ENCODE measurements around the gene CNTNAP4.

CNTNAP4 gene

DNA sequence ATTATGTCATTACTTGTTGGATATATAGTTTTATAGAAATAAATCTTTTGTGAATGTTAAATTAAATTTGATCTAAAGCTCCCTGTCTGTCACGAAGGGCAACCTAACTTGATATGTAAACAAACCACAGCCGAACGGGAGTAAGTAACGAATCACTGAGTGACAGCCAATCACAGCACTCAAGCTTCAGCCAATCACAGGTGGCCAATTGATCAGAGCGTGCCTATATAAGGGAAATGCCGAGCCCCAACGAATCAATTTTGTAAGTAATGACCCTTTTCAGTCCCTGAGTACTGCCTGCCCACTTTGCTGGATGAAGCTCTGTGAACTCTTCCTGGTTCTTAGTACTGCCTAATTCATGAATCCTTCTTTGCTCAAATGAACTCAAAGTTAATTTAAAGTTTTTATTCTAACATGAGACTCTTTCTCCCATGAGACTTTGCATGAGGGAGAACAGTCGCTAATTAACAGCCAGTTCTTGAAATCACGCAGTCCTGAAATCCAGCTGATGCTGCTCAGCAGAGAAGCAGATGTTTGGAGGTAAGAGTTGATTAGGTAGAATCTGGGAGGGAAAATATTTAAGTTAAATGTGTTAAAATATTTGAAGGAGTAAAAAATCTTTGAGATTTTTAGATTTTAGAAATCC is 302.2 kb downstream of the CNTNAP4 start:
- TF ChIP-seq, protein P1, sequence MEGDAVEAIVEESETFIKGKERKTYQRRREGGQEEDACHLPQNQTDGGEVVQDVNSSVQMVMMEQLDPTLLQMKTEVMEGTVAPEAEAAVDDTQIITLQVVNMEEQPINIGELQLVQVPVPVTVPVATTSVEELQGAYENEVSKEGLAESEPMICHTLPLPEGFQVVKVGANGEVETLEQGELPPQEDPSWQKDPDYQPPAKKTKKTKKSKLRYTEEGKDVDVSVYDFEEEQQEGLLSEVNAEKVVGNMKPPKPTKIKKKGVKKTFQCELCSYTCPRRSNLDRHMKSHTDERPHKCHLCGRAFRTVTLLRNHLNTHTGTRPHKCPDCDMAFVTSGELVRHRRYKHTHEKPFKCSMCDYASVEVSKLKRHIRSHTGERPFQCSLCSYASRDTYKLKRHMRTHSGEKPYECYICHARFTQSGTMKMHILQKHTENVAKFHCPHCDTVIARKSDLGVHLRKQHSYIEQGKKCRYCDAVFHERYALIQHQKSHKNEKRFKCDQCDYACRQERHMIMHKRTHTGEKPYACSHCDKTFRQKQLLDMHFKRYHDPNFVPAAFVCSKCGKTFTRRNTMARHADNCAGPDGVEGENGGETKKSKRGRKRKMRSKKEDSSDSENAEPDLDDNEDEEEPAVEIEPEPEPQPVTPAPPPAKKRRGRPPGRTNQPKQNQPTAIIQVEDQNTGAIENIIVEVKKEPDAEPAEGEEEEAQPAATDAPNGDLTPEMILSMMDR (IDR thresholded peaks at IDR 0.05; ENCODE audit: low read depth, low read length): no peak
- H3K4me3 ChIP-seq (ENCODE audit: low read depth, low read length): no peak overlapping the region
- no peaks in the 10 kb centered on the region for H3K9me3 ChIP-seq
- DNase-seq: no peak
- peaks cover 6% of the 10 kb centered on the region for H3K4me1 ChIP-seq
- H3K36me3 ChIP-seq: no peaks in the 10 kb centered on the region
- no peaks in the 10 kb centered on the region for H3K27me3 ChIP-seq

GRCh38 chr16:76583466-76583865 is 306.3 kb downstream of the CNTNAP4 start:
- no peaks in the 10 kb centered on the region for H3K27me3 ChIP-seq
- TF ChIP-seq, protein P1 (IDR thresholded peaks at IDR 0.05; ENCODE audit: low read depth, low read length): no peak
- H3K9me3 ChIP-seq: no peaks in the 10 kb centered on the region
- peak overlapping the region; percentile 45 for H3K4me3 ChIP-seq (ENCODE audit: low read depth, low read length)
- DNase-seq: peak; percentile 87
- H3K4me1 ChIP-seq: peaks cover 21% of the 10 kb centered on the region
- no peaks in the 10 kb centered on the region for H3K36me3 ChIP-seq

DNA sequence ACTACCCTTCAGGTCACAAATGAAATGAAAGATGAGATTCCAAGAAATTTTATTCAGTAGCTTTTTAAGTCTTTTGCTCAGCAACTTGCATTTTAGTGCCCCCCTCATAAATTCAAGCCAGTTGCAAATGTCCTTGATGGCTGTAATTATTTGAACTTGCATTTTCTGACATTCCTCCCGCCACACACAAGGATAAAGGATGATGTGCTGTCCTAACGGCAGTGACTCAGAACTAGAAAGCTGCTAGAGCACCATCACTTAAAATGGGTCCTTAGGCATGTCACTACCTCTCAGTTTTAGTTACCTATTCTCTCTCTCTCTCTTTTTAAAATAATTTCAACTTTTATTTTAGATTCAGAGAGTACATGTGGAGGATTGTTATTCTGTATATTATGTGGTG is 306.7 kb downstream of the CNTNAP4 start:
- peaks cover 21% of the 10 kb centered on the region for H3K4me1 ChIP-seq
- H3K36me3 ChIP-seq: no peaks in the 10 kb centered on the region
- H3K9me3 ChIP-seq: no peaks in the 10 kb centered on the region
- peak overlapping the region; percentile 45 for H3K4me3 ChIP-seq (ENCODE audit: low read depth, low read length)
- peak; percentile 20 for DNase-seq
- TF ChIP-seq, protein P1 (IDR thresholded peaks at IDR 0.05; ENCODE audit: low read depth, low read length): no peak
- H3K27me3 ChIP-seq: no peaks in the 10 kb centered on the region

DNA sequence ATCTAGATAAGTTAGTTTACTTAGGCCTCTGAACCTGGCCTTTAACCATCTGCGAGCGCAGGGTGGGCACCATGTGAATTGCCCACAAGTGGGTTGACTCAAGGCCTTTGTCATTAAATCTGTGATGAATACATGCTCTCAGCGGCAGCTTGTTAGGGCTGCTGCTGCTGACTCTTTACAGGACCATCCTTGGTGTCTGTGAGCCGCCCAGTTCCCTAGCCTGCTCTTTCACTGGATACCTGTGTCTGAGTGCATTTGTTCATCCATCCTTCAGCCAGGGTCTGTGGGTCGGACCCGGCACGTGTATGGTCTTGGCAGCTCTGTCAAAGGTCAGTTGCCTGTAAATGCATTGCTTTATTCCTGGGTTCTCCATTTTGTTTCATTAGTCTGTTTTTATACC is 321.3 kb downstream of the CNTNAP4 start:
- TF ChIP-seq, protein P1 (IDR thresholded peaks at IDR 0.05; ENCODE audit: low read depth, low read length): no peak
- no peaks in the 10 kb centered on the region for H3K27me3 ChIP-seq
- no peaks in the 10 kb centered on the region for H3K4me1 ChIP-seq
- no peak for DNase-seq
- no peaks in the 10 kb centered on the region for H3K9me3 ChIP-seq
- no peaks in the 10 kb centered on the region for H3K36me3 ChIP-seq
- no peak overlapping the region for H3K4me3 ChIP-seq (ENCODE audit: low read depth, low read length)

DNA sequence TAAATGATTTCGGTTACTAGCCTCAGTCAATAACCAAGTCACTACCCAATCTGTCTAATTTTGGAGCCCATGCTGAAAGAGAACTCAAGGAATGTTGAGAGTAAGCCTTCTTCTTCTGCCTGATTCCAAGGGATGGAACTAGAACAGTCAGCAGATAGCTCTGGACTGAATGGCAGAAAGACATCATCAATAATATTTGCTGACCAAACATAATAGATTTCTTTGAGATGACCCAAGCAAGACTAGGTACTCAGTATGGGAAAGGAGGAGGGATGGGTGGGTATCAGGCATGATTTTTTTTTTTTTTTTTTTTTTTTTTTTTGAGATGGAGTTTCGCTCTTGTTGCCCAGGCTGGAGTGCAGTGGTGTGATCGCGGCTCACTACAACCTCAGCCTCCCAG is 330.1 kb downstream of the CNTNAP4 start:
- TF ChIP-seq, protein P1 (IDR thresholded peaks at IDR 0.05; ENCODE audit: low read depth, low read length): no peak
- Histone ChIP-seq H3K4me1 (no peaks in the 10 kb centered on the region), H3K36me3 (no peaks in the 10 kb centered on the region), H3K4me3 (ENCODE audit: low read depth, low read length) (no peak overlapping the region), H3K9me3 (no peaks in the 10 kb centered on the region), H3K27me3 (no peaks in the 10 kb centered on the region)
- no peak for DNase-seq
